ENCODE results near the gene REPIN1.

Gene REPIN1

GRCh38 chr7:150409300-150410030 lies 40.8 kb downstream of the REPIN1 start:
- no peak for DNase-seq

- DNase-seq, result no peak
Observed at GRCh38 chr7:150410131-150410530, 41.5 kb downstream of the REPIN1 start.

GRCh38 chr7:150410680-150411346 lies 42.2 kb downstream of the REPIN1 start:
- no peak for DNase-seq

DNA sequence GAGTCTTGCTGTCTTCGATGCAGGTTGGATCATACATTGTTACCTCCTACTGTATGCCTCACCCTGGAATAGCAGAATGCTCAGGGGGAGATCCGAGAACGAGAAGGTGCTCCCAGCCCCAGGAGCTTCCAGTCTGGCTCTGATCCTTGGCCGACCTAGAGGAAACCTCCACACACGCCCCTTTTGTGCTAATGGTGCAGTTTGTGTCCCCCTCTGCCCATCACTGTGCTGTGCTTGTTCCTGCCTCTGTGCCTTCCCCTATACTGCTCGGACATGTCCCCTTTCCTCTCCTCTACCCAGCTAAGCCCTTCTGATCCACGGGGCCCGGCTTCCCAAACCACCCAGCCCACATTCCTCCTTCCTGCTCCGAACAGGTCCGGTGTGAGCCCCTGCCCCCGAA lies 43.0 kb downstream of the REPIN1 start:
- no peak for DNase-seq

- no peak for DNase-seq
Observed at GRCh38 chr7:150412016-150412415, 43.4 kb downstream of the REPIN1 start.

GRCh38 chr7:150412518-150413488 lies 44.2 kb downstream of the REPIN1 start:
- no peak for DNase-seq

- DNase-seq, result no peak
Observed at GRCh38 chr7:150413640-150414081, 45.0 kb downstream of the REPIN1 start.

DNA sequence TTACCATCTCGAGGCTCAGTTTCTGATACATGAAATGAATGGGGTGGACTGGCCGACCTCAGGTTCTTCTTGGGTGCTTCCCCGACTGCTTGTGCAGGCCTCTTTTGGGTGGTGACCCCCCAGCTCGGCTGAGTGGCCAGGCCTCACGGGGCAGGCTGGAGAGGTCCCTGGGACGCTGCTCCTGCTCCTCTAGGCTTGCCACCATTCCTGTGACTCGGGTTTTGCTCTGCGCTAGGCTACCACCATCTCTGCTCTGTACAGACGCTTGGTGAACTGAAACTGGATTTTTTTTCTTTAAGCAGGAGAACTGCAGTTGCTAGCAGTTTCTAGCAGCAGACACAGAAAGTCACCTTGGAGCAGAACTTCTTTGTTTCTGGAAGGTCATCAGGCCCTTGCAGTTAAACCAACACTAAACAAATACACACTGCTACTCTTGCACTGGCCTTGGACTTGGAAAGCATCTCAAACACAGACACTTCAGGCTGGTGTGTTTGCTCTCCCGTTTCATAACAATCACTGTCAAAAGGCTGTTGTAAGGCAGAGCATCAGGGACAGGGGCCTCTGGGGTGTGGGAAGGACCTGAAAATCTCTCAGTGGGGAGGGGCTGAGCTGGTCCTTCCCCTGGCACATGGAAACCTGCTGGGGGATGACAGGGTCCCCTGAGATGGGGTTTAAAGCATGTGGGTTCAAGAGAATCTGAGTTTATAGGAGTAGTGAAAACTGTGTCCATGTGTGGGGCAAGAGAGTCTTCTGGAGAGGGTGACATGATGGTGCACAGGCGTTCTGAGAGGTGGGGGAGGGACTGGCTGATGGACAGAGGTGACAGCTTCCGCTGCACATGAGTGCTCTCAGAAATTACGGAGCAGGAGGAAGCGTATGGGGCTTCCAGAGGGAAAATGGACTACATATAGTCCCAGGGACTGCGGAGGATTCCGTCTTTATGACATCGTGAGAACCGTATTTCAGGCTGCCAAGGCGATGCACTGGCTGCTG lies 46.8 kb downstream of the REPIN1 start:
- DNase-seq, result no peak

DNA sequence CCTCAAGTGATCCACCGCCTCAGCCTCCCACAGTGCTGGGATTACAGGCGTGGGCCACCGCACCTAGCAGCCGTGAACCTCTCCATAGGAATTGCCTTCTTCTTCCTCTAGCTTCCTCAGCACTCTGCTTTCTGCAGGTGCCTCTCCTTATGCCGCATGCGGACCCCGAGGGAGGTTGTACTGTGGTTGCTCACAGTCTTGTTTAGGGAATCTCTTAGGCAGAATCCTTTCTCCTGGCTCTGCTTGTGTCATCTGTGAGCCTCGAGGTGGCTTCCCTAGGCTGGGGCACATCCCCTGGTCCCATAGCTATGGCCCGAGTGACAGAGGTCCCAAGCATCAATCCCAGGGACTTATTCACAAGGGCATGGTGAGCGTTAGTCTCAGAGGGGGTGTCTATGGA lies 48.6 kb downstream of the REPIN1 start:
- no peak for DNase-seq

- DNase-seq, result no peak
Observed at GRCh38 chr7:150417863-150418262, 49.2 kb downstream of the REPIN1 start.

DNA sequence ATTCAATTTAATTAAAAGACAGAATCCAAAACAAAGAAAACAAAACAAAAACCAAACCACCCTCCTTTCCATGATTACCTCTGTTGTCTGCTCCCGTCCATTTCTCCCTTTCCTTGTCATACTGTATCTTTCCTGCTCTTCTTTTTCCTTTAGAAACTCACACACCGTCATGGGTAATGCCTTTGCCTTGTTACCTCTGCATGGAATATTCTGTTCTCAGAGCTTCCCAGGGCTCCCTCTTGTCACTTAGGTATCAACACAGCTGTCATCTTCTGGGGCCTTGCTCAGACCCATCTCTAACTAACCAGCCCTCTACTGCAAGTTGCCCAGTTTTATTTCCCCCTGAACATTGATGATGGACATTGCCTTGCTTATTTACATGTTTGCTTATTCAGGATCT lies 51.6 kb downstream of the REPIN1 start:
- DNase-seq, result no peak

GRCh38 chr7:150420987-150421674 lies 52.5 kb downstream of the REPIN1 start:
- DNase-seq, result peak; percentile 91

- no peak for DNase-seq
Observed at GRCh38 chr7:150421831-150422230, 53.2 kb downstream of the REPIN1 start.

Data from hematopoietic multipotent progenitor cell treated with erythropoietin and hydrocortisone succinate and interleukin-3 and kit ligand, for 6 days (in vitro differentiated cells).